Endodermal cell (in vitro differentiated cells): ENCODE measurements around the gene LHX3. TPM values are rescaled to one million over a fixed set of nuclear protein-coding genes. Genes with fewer than 3 reads are reported as not detected.

Experiments
- DNase-seq: peaks from one replicate; pipeline ENCODE4 v3.0.0-alpha.2; 2017
- H3K27ac ChIP-seq: 2 replicates; pipeline ENCODE4 v1.5.1; 2013; ENCODE audit warnings: mild to moderate bottlenecking, low read depth, low read length, moderate library complexity
- H3K27me3 ChIP-seq: 2 replicates; pipeline ENCODE4 v1.6.1; 2013; ENCODE audit warnings: mild to moderate bottlenecking, low read length, moderate library complexity; ENCODE audit not compliant: insufficient read depth, control insufficient read depth, poor library complexity, severe bottlenecking
- H3K36me3 ChIP-seq: 2 replicates; pipeline ENCODE4 v1.7.0; 2013; ENCODE audit warnings: mild to moderate bottlenecking, low read length, moderate library complexity; ENCODE audit not compliant: control insufficient read depth, insufficient read depth
- H3K4me1 ChIP-seq: one replicate; pipeline ENCODE4 v1.7.0; 2013; ENCODE audit warnings: low read length; ENCODE audit not compliant: control insufficient read depth, insufficient read depth
- H3K4me3 ChIP-seq: 2 replicates; pipeline ENCODE4 v1.5.1; 2013; ENCODE audit warnings: mild to moderate bottlenecking, low read length, moderate library complexity
- H3K9ac ChIP-seq: 2 replicates; pipeline ENCODE4 v1.6.1; 2013; ENCODE audit warnings: mild to moderate bottlenecking, low read length, moderate library complexity; ENCODE audit not compliant: poor library complexity, severe bottlenecking; ENCODE audit errors: extremely low read depth
- H3K9me3 ChIP-seq: 2 replicates; pipeline ENCODE4 v1.6.1; 2013; ENCODE audit warnings: mild to moderate bottlenecking, low read length, moderate library complexity; ENCODE audit not compliant: control insufficient read depth
- H3K27ac Mint-ChIP-seq: 2 replicates; pipeline ENCODE4 v1.8.0; 2020; ENCODE audit warnings: mixed read lengths
- H3K27me3 Mint-ChIP-seq: 2 replicates; pipeline ENCODE4 v1.8.0; 2021; ENCODE audit warnings: mild to moderate bottlenecking, mixed read lengths; ENCODE audit not compliant: insufficient read depth
- H3K36me3 Mint-ChIP-seq: 2 replicates; pipeline ENCODE4 v1.8.0; 2020; ENCODE audit warnings: low read depth, mixed read lengths
- H3K4me1 Mint-ChIP-seq: 2 replicates; pipeline ENCODE4 v1.8.0; 2020; ENCODE audit warnings: mixed read lengths
- H3K4me3 Mint-ChIP-seq: 2 replicates; pipeline ENCODE4 v1.8.0; 2020; ENCODE audit warnings: mild to moderate bottlenecking, moderate library complexity, mixed read lengths
- H3K9me3 Mint-ChIP-seq: 2 replicates; pipeline ENCODE4 v1.8.0; 2020; ENCODE audit warnings: mild to moderate bottlenecking, mixed read lengths
- WGBS, 2 experiments: methylation state at CpG; one replicate each; pipeline versions ENCODE4 v1.1.5 to v1.1.7; 2013; ENCODE audit warnings: missing lambda C conversion rate in 2 of 2, mixed read lengths in 1 of 2; ENCODE audit not compliant: insufficient coverage in 1 of 2, insufficient read length in 1 of 2; 5-methylcytosine and 5-hydroxymethylcytosine counted together
- total RNA-seq, 2 donors: library from RNA; stranded (reverse); fragmentation: NEBNext Ultra II Directional in 1 of 2; extraction: Animal tissue kit (Norgen Biotek cat#: 25700) in 1 of 2; gene quantifications; 2 replicates in 1 of 2; 3 replicates in 1 of 2; pipeline ENCODE4 v1.2.1, GENCODE V29; 2021
- TF ChIP-seq, protein P1 (sequence below): fragments of 200-600 bp; sonication (generic); conservative IDR thresholded peaks from 2 replicates; pipeline ENCODE4 v1.5.0; 2021; ENCODE audit warnings: antibody characterized with exemption, mild to moderate bottlenecking

Gene LHX3
- total RNA-seq, 2 donors from 2014 or later = not detected

DNA sequence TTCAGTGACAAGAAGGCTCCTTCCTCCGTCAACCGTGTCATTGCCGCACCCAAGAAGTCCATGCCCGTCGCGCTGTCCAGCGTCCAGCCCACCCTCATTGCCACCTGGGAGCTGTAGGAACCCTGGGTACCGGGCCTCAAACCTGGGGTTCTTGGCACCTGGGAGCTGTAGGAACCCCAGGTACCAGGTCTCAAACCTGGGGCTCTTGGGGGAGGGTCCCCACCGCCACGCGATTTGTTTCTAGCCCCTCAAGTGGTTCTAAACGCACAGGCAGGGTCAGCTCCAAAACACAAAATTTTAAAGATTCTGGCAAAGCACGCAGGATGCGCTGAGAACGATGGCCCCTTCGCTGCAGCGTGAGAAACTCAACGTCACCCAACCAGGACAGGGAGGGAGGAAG is 17.7 kb downstream of the LHX3 start:
- H3K4me3 ChIP-seq = no peak overlapping the region
- peaks cover 21% of the 10 kb centered on the region for H3K27me3 ChIP-seq
- Mint-ChIP-seq H3K4me3 (no peak overlapping the region), H3K27me3 (peaks cover 21% of the 10 kb centered on the region), H3K27ac (no peak overlapping the region), H3K36me3 (no peaks in the 10 kb centered on the region), H3K9me3 (no peaks in the 10 kb centered on the region), H3K4me1 (no peaks in the 10 kb centered on the region)
- H3K9me3 ChIP-seq = no peaks in the 10 kb centered on the region
- H3K4me1 ChIP-seq = no peaks in the 10 kb centered on the region
- no peak overlapping the region for H3K9ac ChIP-seq
- TF ChIP-seq, protein P1, sequence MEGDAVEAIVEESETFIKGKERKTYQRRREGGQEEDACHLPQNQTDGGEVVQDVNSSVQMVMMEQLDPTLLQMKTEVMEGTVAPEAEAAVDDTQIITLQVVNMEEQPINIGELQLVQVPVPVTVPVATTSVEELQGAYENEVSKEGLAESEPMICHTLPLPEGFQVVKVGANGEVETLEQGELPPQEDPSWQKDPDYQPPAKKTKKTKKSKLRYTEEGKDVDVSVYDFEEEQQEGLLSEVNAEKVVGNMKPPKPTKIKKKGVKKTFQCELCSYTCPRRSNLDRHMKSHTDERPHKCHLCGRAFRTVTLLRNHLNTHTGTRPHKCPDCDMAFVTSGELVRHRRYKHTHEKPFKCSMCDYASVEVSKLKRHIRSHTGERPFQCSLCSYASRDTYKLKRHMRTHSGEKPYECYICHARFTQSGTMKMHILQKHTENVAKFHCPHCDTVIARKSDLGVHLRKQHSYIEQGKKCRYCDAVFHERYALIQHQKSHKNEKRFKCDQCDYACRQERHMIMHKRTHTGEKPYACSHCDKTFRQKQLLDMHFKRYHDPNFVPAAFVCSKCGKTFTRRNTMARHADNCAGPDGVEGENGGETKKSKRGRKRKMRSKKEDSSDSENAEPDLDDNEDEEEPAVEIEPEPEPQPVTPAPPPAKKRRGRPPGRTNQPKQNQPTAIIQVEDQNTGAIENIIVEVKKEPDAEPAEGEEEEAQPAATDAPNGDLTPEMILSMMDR = no peak
- H3K36me3 ChIP-seq = no peaks in the 10 kb centered on the region
- H3K27ac ChIP-seq = no peak overlapping the region
- WGBS, 2 experiments = 93 to 97% methylated on average over 15 to 18 of the region's 18 CpGs
- no peak for DNase-seq

DNA sequence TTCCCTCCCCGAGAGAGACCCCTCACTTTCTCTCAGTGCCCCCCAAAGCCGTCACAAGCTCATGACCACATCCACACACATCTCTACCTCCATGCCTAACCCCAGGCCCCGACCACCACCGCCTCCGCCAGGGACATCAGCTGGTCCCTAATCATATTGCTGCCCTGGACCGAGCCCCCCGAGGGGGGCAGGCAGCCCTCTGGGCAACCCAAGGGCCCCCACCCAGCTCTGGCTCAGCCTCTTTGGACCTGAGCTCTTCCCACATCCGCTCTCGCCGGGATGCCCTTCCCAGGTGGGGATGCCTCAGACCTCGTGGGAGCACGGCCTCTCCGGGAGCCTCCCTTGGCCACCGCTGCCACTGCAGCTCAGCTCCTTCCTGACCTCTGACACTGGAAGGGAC is 18.5 kb downstream of the LHX3 start:
- DNase-seq = no peak
- TF ChIP-seq, protein P1 = no peak

DNA sequence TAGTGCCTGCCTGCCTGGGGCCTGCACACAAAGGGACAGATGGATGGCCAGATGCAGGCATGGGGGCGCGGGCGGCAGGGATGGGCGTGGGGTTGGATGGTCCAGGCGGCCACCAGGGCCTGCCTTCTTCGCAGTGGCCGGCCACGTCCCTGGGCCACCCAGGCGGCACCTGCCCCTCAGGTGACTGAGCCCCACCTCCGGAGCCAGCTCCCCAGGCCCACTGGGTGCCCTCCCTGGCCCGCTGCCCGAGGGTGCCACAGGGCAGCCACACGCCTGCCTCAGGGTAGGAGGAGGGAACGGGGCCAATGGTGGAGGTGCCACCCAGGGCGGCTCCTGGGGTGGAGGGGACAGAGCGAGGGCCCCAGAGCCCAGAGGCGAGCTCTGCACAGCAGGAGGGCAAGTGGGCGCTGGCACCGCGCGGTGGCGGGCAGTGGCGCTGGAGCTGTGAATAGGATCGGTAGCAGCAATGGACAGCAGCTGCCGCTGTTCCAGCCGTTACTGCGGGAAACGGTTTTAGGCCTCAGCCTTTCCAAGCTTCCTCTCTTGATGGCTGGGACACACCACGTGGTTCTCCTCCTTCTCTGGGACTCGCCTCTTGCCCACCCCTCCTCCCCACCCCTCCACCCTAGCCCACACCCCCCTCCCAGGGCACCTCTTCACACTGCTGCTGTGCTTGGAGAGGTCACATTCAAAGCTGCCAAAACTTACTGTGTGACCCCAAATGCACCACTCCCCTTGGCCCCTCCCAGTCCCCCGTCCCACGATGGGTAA is 19.1 kb downstream of the LHX3 start:
- no peak overlapping the region for H3K4me3 Mint-ChIP-seq
- DNase-seq = no peak
- H3K4me3 ChIP-seq = no peak overlapping the region
- no peaks in the 10 kb centered on the region for H3K4me1 Mint-ChIP-seq
- peaks cover 7% of the 10 kb centered on the region for H3K27me3 Mint-ChIP-seq
- H3K4me1 ChIP-seq = no peaks in the 10 kb centered on the region
- H3K9me3 Mint-ChIP-seq = no peaks in the 10 kb centered on the region
- H3K9me3 ChIP-seq = no peaks in the 10 kb centered on the region
- H3K27me3 ChIP-seq = peaks cover 7% of the 10 kb centered on the region
- H3K36me3 Mint-ChIP-seq = no peaks in the 10 kb centered on the region
- peak overlapping the region; percentile 66 for H3K27ac ChIP-seq
- WGBS, 2 experiments = 87 to 93% methylated on average over 15 to 32 of the region's 32 CpGs
- no peak overlapping the region for H3K9ac ChIP-seq
- H3K36me3 ChIP-seq = no peaks in the 10 kb centered on the region
- TF ChIP-seq, protein P1 = no peak
- no peak overlapping the region for H3K27ac Mint-ChIP-seq

More for the DNA sequence above, 18.5 kb downstream of the LHX3 start:
- H3K36me3 Mint-ChIP-seq = no peaks in the 10 kb centered on the region
- Histone ChIP-seq H3K4me3 (no peak overlapping the region), H3K27me3 (peaks cover 13% of the 10 kb centered on the region), H3K36me3 (no peaks in the 10 kb centered on the region), H3K4me1 (no peaks in the 10 kb centered on the region), H3K27ac (no peak overlapping the region), H3K9me3 (no peaks in the 10 kb centered on the region), H3K9ac (no peak overlapping the region)
- no peak overlapping the region for H3K27ac Mint-ChIP-seq
- 89 to 98% methylated on average over 13 to 14 of the region's 14 CpGs for WGBS, 2 experiments
- H3K4me3 Mint-ChIP-seq = no peak overlapping the region
- H3K9me3 Mint-ChIP-seq = no peaks in the 10 kb centered on the region
- H3K27me3 Mint-ChIP-seq = peaks cover 13% of the 10 kb centered on the region
- no peaks in the 10 kb centered on the region for H3K4me1 Mint-ChIP-seq
